ENCODE data around the gene ANKRD61. TPM values are rescaled to one million over a fixed set of nuclear protein-coding genes. Genes with fewer than 3 reads are reported as not detected.
"Not testable (repeated sequence)": the region's sequence is repeated elsewhere in the genome, so short reads cannot be mapped to it uniquely, and the experiment has no call there.

ANKRD61 gene
- total RNA-seq, 1 donor from 2014 or later, result 0.35 TPM

GRCh38 chr7:6031567-6031966, 391 bp downstream of the ANKRD61 start:
- no peak for DNase-seq (ENCODE audit: low read depth)

GRCh38 chr7:6032167-6032566, 991 bp downstream of the ANKRD61 start:
- no peak for DNase-seq (ENCODE audit: low read depth)

GRCh38 chr7:6032641-6033040, 1.5 kb downstream of the ANKRD61 start:
- no peak for DNase-seq (ENCODE audit: low read depth)

- no peak for DNase-seq (ENCODE audit: low read depth)
Measured at GRCh38 chr7:6035165-6035564, 4.0 kb downstream of the ANKRD61 start.

GRCh38 chr7:6035686-6036085, 4.5 kb downstream of the ANKRD61 start:
- DNase-seq (ENCODE audit: low read depth), result no peak

GRCh38 chr7:6049780-6050179, 18.6 kb downstream of the ANKRD61 start:
- DNase-seq (ENCODE audit: low read depth), result no peak

- DNase-seq (ENCODE audit: low read depth), result not testable (repeated sequence)
Measured at GRCh38 chr7:6051185-6051584, 20.0 kb downstream of the ANKRD61 start.

GRCh38 chr7:6056616-6057015, 25.4 kb downstream of the ANKRD61 start:
- DNase-seq (ENCODE audit: low read depth), result no peak

GRCh38 chr7:6057316-6058129, 26.3 kb downstream of the ANKRD61 start:
- DNase-seq (ENCODE audit: low read depth), result no peak

- not testable (repeated sequence) for DNase-seq (ENCODE audit: low read depth)
Measured at GRCh38 chr7:6059941-6060340, 28.8 kb downstream of the ANKRD61 start.

GRCh38 chr7:6071406-6071805, 40.2 kb downstream of the ANKRD61 start:
- DNase-seq (ENCODE audit: low read depth), result no peak

GRCh38 chr7:6074612-6075380, 43.6 kb downstream of the ANKRD61 start:
- no peak for DNase-seq (ENCODE audit: low read depth)

GRCh38 chr7:6078548-6078947, 47.4 kb downstream of the ANKRD61 start:
- no peak for DNase-seq (ENCODE audit: low read depth)

- DNase-seq (ENCODE audit: low read depth), result not testable (repeated sequence)
Measured at GRCh38 chr7:6083047-6083446, 51.9 kb downstream of the ANKRD61 start.

Other genes starting within 250 kb of the ANKRD61 start
- 50.3 and 55.3 TPM in 2 replicates for gene RNF216, start 249.7 kb upstream of the ANKRD61 start, total RNA-seq
- gene OCM, start 150.6 kb upstream of the ANKRD61 start, total RNA-seq, result not detected in 2 replicates
- gene CCZ1, start 132.6 kb upstream of the ANKRD61 start, total RNA-seq, result 108 and 115 TPM in 2 replicates
- gene RSPH10B, start 60.7 kb upstream of the ANKRD61 start, total RNA-seq, result 0.21 TPM in 2 replicates
- gene PMS2, start 22.3 kb upstream of the ANKRD61 start, total RNA-seq, result 19.6 and 22.7 TPM in 2 replicates
- gene AIMP2, start 22.1 kb upstream of the ANKRD61 start, total RNA-seq, result 112 and 136 TPM in 2 replicates
- 86.1 and 174 TPM in 2 replicates for gene EIF2AK1, start 27.8 kb downstream of the ANKRD61 start, total RNA-seq
- gene USP42, start 73.6 kb downstream of the ANKRD61 start, total RNA-seq, result 8.4 and 8.6 TPM in 2 replicates
- 27.4 and 58.6 TPM in 2 replicates for gene CYTH3, start 241.2 kb downstream of the ANKRD61 start, total RNA-seq